ENCODE measurements around the gene FRY.

GRCh38 chr13:32063619-32064233, 32.2 kb downstream of the FRY start:
- TF ChIP-seq CTCF (conservative IDR thresholded peaks at IDR 0.05) (no peak), ZFX (IDR thresholded peaks at IDR 0.05) (no peak)

All from C4-2B (cell line).